Common myeloid progenitor, CD34-positive (primary cell): ENCODE data around the gene USP17L20. TPM values are rescaled to one million over a fixed set of nuclear protein-coding genes. Genes with fewer than 3 reads are reported as not detected.
"Not testable (repeated sequence)": the region's sequence is repeated elsewhere in the genome, so short reads cannot be mapped to it uniquely, and the experiment has no call there.

ENCODE experiments used
- CTCF ChIA-PET: fragments of 350-600 bp; sonication (Branson Sonifier 250); formaldehyde crosslinking; loops from one replicate; lab custom pipeline; 2021; ENCODE audit warnings: antibody characterized with exemption; lab: Charles Lee
- POLR2A ChIA-PET: fragments of 350-600 bp; sonication (Branson Sonifier 250); formaldehyde crosslinking; loops from one replicate; lab custom pipeline; 2021; ENCODE audit warnings: antibody characterized with exemption; lab: Charles Lee
- DNase-seq, 3 donors: peaks; one replicate each; pipeline versions ENCODE4 v3.0.0 to v3.0.0-alpha.2; 2013
- H3K27ac ChIP-seq, 2 experiments: 1 replicate in 1 of 2; 2 replicates in 1 of 2; pipeline ENCODE4 v1.7.0; 2013; ENCODE audit warnings: inconsistent platforms in 2 of 2, low read length in 2 of 2, mild to moderate bottlenecking in 2 of 2, low read depth in 1 of 2, moderate library complexity in 1 of 2; ENCODE audit not compliant: severe bottlenecking in 2 of 2, insufficient read depth in 1 of 2, poor library complexity in 1 of 2
- H3K27me3 ChIP-seq, 5 experiments: replicated peaks in 2 of 5; 1 replicate in 3 of 5; 2 replicates in 2 of 5; pipeline versions ENCODE4 v1.6.1 to v1.7.0; 2013; ENCODE audit warnings: low read length in 4 of 5, mild to moderate bottlenecking in 2 of 5, moderate library complexity in 2 of 5, inconsistent platforms in 1 of 5; ENCODE audit not compliant: insufficient read depth in 5 of 5, control insufficient read depth in 4 of 5
- H3K36me3 ChIP-seq, 4 experiments: 1 replicate in 2 of 4; 2 replicates in 2 of 4; pipeline versions ENCODE4 v1.6.1 to v1.7.0; 2013; ENCODE audit warnings: low read length in 3 of 4, control low read depth in 1 of 4, mild to moderate bottlenecking in 1 of 4; ENCODE audit not compliant: control insufficient read depth in 4 of 4, insufficient read depth in 4 of 4
- H3K4me1 ChIP-seq, 4 experiments: 1 replicate in 3 of 4; 2 replicates in 1 of 4; pipeline versions ENCODE4 v1.6.1 to v1.7.1; 2013; ENCODE audit warnings: low read length in 3 of 4, mild to moderate bottlenecking in 3 of 4, control low read depth in 1 of 4, inconsistent platforms in 1 of 4, moderate library complexity in 1 of 4; ENCODE audit not compliant: control insufficient read depth in 4 of 4, insufficient read depth in 4 of 4; ENCODE audit errors: control extremely low read depth in 1 of 4
- H3K4me3 ChIP-seq, 7 experiments: 1 replicate in 4 of 7; 2 replicates in 3 of 7; pipeline versions ENCODE4 v1.5.1 to v1.7.0; 2013; ENCODE audit warnings: mild to moderate bottlenecking in 7 of 7, low read length in 6 of 7, moderate library complexity in 6 of 7, inconsistent platforms in 2 of 7, low read depth in 2 of 7, control low read depth in 1 of 7; ENCODE audit not compliant: insufficient read depth in 4 of 7, control insufficient read depth in 1 of 7; ENCODE audit errors: extremely low read depth in 1 of 7
- H3K9me3 ChIP-seq, 5 experiments: 1 replicate in 4 of 5; 2 replicates in 1 of 5; pipeline versions ENCODE4 v1.6.1 to v1.7.1; 2013; ENCODE audit warnings: low read length in 4 of 5, mild to moderate bottlenecking in 2 of 5, inconsistent platforms in 1 of 5, low read depth in 1 of 5, moderate library complexity in 1 of 5; ENCODE audit not compliant: control insufficient read depth in 4 of 5, insufficient read depth in 2 of 5; ENCODE audit errors: control extremely low read depth in 1 of 5
- WGBS: methylation state at CpG from one replicate; pipeline ENCODE4 v1.1.5; 2013; ENCODE audit not compliant: insufficient coverage; 5-methylcytosine and 5-hydroxymethylcytosine counted together
- polyA plus RNA-seq: library from polyadenylated mRNA; unstranded; fragments of 120-200 nt; gene quantifications from one replicate; pipeline ENCODE4 v1.2.1, GENCODE V29; 2013

Gene USP17L20, protein sequence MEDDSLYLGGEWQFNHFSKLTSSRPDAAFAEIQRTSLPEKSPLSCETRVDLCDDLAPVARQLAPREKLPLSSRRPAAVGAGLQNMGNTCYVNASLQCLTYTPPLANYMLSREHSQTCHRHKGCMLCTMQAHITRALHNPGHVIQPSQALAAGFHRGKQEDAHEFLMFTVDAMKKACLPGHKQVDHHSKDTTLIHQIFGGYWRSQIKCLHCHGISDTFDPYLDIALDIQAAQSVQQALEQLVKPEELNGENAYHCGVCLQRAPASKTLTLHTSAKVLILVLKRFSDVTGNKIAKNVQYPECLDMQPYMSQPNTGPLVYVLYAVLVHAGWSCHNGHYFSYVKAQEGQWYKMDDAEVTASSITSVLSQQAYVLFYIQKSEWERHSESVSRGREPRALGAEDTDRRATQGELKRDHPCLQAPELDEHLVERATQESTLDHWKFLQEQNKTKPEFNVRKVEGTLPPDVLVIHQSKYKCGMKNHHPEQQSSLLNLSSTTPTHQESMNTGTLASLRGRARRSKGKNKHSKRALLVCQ
- polyA plus RNA-seq, result not detected

DNA sequence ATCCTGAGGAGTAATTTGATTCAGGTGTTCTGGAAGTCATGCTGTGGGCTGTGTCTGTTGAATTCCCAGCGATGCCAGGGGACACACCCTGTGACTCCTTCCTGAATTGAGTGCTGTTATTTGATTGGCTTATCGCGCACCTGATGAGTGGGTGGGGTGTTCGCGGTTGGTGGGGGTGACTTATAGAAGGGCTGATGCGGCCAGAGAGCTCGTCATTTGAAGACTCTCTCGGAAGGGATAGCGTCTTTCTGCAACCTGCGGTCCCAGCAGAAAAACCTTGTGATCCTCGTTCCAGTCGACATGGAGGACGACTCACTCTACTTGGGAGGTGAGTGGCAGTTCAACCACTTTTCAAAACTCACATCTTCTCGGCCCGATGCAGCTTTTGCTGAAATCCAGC, at the start of gene USP17L20:
Gene USP17L20 (plus strand): TSS at position 301 of the 400 bp plus-strand sequence. CDS start 0 bp downstream, at position 301.
- H3K27me3 ChIP-seq, CTCF ChIA-PET, H3K4me3 ChIP-seq, H3K27ac ChIP-seq, H3K9me3 ChIP-seq, DNase-seq, H3K4me1 ChIP-seq, H3K36me3 ChIP-seq, POLR2A ChIA-PET: not testable (repeated sequence)
- WGBS, result no CpG with 5 or more reads among the region's 15 CpGs

DNA sequence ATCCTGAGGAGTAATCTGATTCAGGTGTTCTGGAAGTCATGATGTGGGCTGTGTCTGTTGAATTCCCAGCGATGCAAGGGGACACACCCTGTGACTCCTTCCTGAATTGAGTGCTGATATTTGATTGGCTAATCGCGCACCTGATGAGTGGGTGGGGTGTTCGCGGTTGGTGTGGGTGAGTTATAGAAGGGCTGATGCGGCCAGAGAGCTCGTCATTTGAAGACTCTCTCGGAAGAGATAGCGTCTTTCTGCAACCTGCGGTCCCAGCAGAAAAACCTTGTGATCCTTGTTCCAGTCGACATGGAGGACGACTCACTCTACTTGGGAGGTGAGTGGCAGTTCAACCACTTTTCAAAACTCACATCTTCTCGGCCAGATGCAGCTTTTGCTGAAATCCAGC, 47.6 kb upstream of the USP17L20 start, which contains the start of gene USP17L10:
Gene USP17L10 (plus strand): TSS at position 301 of the 400 bp plus-strand sequence. CDS start 0 bp downstream, at position 301.
- CTCF ChIA-PET, H3K36me3 ChIP-seq, H3K4me1 ChIP-seq, POLR2A ChIA-PET, DNase-seq, H3K4me3 ChIP-seq, H3K27ac ChIP-seq, H3K9me3 ChIP-seq, H3K27me3 ChIP-seq: not testable (repeated sequence)
- WGBS, result no CpG with 5 or more reads among the region's 13 CpGs

DNA sequence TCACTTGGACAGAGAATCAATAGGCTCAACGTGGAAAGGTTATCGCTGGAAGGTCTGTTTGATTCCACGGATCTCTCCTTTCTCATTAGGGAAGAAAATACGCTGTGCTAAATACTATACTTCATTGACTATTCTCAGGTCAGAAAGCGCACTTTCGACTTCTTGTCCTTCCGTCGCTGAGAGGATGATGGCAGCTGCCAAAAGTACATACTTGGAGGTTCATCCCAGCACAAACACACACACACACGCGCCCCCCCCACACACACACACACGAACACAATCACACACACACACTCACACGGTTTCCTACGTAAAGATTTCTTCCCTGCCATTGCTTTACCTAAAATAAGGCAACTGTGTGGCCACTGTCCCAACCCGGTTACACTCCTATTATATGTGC, 43.2 kb upstream of the USP17L20 start:
- H3K27me3 ChIP-seq, H3K9me3 ChIP-seq, CTCF ChIA-PET, H3K27ac ChIP-seq, DNase-seq, H3K4me3 ChIP-seq, POLR2A ChIA-PET, H3K36me3 ChIP-seq, H3K4me1 ChIP-seq: not testable (repeated sequence)
- WGBS, result 91% methylated on average over 8 of the region's 14 CpGs

DNA sequence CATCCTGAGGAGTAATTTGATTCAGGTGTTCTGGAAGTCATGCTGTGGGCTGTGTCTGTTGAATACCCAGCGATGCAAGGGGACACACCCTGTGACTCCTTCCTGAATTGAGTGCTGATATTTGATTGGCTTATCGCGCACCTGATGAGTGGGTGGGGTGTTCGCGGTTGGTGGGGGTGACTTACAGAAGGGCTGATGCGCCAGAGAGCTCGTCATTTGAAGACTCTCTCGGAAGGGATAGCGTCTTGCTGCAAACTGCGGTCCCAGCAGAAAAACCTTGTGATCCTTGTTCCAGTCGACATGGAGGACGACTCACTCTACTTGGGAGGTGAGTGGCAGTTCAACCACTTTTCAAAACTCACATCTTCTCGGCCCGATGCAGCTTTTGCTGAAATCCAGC, 42.8 kb upstream of the USP17L20 start, which contains the start of gene USP17L11:
Gene USP17L11 (plus strand): TSS at position 301 of the 400 bp plus-strand sequence. CDS start 0 bp downstream, at position 301.
- H3K4me1 ChIP-seq, DNase-seq, POLR2A ChIA-PET, CTCF ChIA-PET, H3K27me3 ChIP-seq, H3K9me3 ChIP-seq, H3K4me3 ChIP-seq, H3K27ac ChIP-seq, H3K36me3 ChIP-seq: not testable (repeated sequence)
- WGBS, result no CpG with 5 or more reads among the region's 14 CpGs

DNA sequence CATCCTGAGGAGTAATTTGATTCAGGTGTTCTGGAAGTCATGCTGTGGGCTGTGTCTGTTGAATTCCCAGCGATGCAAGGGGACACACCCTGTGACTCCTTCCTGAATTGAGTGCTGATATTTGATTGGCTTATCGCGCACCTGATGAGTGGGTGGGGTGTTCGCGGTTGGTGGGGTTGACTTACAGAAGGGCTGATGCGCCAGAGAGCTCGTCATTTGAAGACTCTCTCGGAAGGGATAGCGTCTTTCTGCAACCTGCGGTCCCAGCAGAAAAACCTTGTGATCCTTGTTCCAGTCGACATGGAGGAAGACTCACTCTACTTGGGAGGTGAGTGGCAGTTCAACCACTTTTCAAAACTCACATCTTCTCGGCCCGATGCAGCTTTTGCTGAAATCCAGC, 38.1 kb upstream of the USP17L20 start, which contains the start of gene USP17L12:
Gene USP17L12 (plus strand): TSS at position 301 of the 400 bp plus-strand sequence. CDS start 0 bp downstream, at position 301.
- H3K9me3 ChIP-seq, H3K4me3 ChIP-seq, CTCF ChIA-PET, DNase-seq, H3K4me1 ChIP-seq, H3K27ac ChIP-seq, H3K27me3 ChIP-seq, H3K36me3 ChIP-seq, POLR2A ChIA-PET: not testable (repeated sequence)
- no CpG with 5 or more reads among the region's 13 CpGs for WGBS

DNA sequence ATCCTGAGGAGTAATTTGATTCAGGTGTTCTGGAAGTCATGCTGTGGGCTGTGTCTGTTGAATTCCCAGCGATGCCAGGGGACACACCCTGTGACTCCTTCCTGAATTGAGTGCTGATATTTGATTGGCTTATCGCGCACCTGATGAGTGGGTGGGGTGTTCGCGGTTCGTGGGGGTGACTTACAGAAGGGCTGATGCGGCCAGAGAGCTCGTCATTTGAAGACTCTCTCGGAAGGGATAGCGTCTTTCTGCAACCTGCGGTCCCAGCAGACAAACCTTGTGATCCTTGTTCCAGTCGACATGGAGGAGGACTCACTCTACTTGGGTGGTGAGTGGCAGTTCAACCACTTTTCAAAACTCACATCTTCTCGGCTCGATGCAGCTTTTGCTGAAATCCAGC, 33.3 kb upstream of the USP17L20 start, which contains the start of gene USP17L13:
Gene USP17L13 (plus strand): TSS at position 301 of the 400 bp plus-strand sequence. CDS start 0 bp downstream, at position 301.
- POLR2A ChIA-PET, H3K27me3 ChIP-seq, H3K27ac ChIP-seq, H3K36me3 ChIP-seq, H3K9me3 ChIP-seq, DNase-seq, CTCF ChIA-PET, H3K4me3 ChIP-seq, H3K4me1 ChIP-seq: not testable (repeated sequence)
- WGBS, result no CpG with 5 or more reads among the region's 14 CpGs

DNA sequence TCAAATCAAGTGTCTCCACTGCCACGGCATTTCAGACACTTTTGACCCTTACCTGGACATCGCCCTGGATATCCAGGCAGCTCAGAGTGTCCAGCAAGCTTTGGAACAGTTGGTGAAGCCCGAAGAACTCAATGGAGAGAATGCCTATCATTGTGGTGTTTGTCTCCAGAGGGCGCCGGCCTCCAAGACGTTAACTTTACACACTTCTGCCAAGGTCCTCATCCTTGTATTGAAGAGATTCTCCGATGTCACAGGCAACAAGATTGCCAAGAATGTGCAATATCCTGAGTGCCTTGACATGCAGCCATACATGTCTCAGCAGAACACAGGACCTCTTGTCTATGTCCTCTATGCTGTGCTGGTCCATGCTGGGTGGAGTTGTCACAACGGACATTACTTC, 27.7 kb upstream of the USP17L20 start:
- H3K36me3 ChIP-seq, POLR2A ChIA-PET, H3K27ac ChIP-seq, CTCF ChIA-PET, DNase-seq, H3K4me3 ChIP-seq, H3K9me3 ChIP-seq, H3K27me3 ChIP-seq, H3K4me1 ChIP-seq: not testable (repeated sequence)
- WGBS, result no CpG with 5 or more reads among the region's 8 CpGs
